Measurements from ENCODE around the gene YPEL2.

DNA sequence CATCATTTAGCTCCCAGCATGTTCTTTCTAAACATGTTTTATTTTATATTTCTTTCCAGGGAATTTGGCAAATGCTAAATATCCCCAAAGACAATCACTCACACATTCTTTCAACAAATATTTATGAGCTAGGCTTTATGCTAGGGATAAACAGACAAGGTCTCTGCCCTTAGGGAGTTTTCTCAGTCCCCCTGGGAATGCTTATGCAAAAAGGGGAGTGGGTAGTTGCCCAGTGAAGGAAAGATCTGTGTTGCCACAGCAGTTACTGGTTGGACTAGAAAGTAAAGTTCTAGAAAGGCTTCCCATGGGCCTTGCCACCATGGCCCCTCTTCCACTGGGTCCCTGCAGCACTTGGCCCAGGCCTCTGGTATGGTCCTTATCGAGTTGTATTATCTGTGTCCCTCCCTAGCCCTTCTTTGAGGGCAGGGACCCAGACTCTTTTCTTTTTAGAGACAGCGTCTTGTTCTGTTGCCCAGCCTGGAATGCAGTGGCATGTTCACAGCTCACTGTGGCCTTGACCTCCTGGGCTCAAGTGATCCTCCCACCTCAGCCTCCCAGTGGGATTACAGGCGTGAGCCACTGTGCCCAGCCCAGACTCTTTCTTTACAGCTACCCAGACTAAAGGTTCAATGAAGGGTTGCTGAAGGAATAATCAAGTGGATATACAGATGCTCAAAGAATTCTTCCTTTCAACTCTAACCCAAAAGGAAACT, 78.0 kb downstream of the YPEL2 start:
- TF ChIP-seq CTCF (IDR thresholded peaks at IDR 0.05; ENCODE audit: insufficient read depth, low read length, poor library complexity, severe bottlenecking) (no peak), EZH2phosphoT487 (conservative IDR thresholded peaks at IDR 0.05; ENCODE audit: low read length) (no peak)

All from SU-DHL-6 (cell line).